ENCODE measurements around the gene TMCC3.

The TMCC3 gene

DNA sequence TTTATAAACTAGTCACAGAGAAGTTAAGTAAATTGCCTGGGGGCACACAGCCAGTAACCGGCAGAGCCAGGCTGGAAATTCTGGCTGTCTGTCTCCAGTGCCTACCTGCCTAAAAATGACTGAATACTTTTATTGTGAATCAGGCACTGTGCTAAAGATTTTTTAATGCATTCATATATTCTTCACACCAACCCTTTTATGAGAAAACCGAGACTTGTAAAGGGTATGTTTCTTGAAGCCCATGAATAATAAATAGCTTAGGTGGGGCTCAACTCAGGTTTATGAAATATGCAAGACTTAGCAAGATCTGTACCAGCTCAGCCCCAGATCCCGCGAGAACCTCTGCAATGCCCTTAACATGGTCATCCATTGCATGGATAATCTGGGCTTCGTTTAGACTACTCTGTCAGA is 60.8 kb downstream of the TMCC3 start:
- Histone ChIP-seq H3K4me1 (ENCODE audit: insufficient read depth, low read length, severe bottlenecking) (no peaks in the 10 kb centered on the region), H3K9me3 (ENCODE audit: low read length) (no peaks in the 10 kb centered on the region), H3F3A (ENCODE audit: insufficient read depth, low read length) (no peaks in the 10 kb centered on the region), H3K4me2 (ENCODE audit: low read length) (no peak overlapping the region), H3K36me3 (ENCODE audit: insufficient read depth, low read length) (no peaks in the 10 kb centered on the region), H3K9me2 (ENCODE audit: low read depth, low read length) (no peaks in the 10 kb centered on the region), H3K27ac (ENCODE audit: low read depth, low read length, poor library complexity, severe bottlenecking) (no peak overlapping the region), H3K4me3 (ENCODE audit: low read depth, low read length, poor library complexity, severe bottlenecking) (no peak overlapping the region), H3K9ac (ENCODE audit: low read length) (no peak overlapping the region), H3K79me2 (ENCODE audit: insufficient read depth, low read length) (no peaks in the 10 kb centered on the region), H4K20me1 (ENCODE audit: insufficient read depth, low read length) (no peaks in the 10 kb centered on the region), H2AFZ (ENCODE audit: low read length) (no peak overlapping the region), H3K27me3 (ENCODE audit: insufficient read depth, low read length) (0 out of 2 replicates have a peak, but pooled peaks cover 4% of the 10 kb centered on the region)
- TF ChIP-seq EZH2 (IDR thresholded peaks at IDR 0.05; ENCODE audit: borderline replicate concordance, low read length), result no peak

DNA sequence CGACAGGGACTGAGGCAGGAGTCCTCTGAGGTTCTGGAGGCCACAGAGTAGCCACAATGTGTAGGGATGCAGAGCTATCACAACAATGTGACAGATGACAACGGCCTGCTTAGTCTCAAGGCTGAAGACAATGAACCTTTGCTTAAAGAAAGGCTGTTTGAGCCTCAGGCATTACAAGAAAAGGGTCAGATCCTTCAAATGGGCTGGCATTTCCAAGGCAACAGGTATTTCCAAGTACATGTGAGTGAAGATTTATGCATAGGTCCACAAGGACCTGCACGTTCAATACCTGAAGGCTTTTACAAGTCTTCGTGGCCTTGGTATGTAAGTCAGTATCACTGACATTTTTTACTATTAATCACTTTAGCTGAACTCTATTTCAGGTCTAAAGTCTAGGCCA is 62.0 kb downstream of the TMCC3 start:
- no peak overlapping the region for H2AFZ ChIP-seq (ENCODE audit: low read length)
- no peaks in the 10 kb centered on the region for H3K4me1 ChIP-seq (ENCODE audit: insufficient read depth, low read length, severe bottlenecking)
- no peak overlapping the region for H3K27ac ChIP-seq (ENCODE audit: low read depth, low read length, poor library complexity, severe bottlenecking)

DNA sequence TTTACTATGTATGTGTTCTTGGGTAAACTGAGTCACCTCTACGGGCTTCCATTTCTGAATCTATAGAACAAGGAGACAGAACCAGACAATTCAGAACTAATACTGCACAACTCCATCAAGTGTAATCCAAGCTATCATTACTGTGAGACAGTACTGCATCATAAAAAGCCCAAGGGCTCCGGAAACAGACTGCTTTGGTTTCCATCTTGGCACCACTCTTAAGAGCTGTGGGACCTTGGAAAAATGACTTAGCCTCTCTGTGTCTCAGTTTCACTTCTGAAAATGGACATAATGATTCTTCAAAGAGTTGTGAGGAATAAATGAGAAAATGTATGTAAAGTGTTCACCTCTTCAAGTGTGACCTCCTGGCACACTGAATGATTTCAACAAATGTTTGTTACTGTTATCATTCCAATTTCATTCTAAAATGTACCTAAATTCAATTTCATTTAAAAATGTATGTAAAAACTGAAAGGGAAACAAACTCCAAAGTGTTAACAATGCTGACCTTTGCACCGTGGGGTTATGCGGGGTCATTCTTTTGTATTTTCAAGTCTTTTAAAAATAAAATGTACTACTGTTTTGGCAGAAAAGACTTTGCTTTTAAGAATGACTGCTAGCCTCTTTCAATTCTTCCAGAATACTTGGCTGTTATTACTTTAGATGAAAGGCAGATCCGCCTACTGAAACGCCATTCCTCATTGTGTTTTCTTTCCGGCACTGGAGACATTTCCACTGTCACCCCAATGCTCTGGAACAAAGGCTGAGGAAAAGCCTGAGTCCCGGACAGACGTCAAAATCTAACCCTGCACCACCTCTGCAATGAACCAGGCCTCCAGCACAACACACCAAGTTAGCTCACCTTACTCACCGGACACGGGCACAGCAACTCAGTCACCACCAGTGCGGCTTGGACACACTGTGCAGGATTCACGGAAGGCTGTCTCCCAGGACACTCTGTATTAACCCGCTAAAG is 62.8 kb downstream of the TMCC3 start:
- Histone ChIP-seq H4K20me1 (ENCODE audit: insufficient read depth, low read length) (no peaks in the 10 kb centered on the region), H3K4me1 (ENCODE audit: insufficient read depth, low read length, severe bottlenecking) (no peaks in the 10 kb centered on the region), H3K9me3 (ENCODE audit: low read length) (no peaks in the 10 kb centered on the region), H3K4me2 (ENCODE audit: low read length) (no peak overlapping the region), H3K27me3 (ENCODE audit: insufficient read depth, low read length) (0 out of 2 replicates have a peak, but pooled peaks cover 4% of the 10 kb centered on the region), H3K9me2 (ENCODE audit: low read depth, low read length) (no peaks in the 10 kb centered on the region), H3K4me3 (ENCODE audit: low read depth, low read length, poor library complexity, severe bottlenecking) (no peak overlapping the region), H3K27ac (ENCODE audit: low read depth, low read length, poor library complexity, severe bottlenecking) (no peak overlapping the region), H2AFZ (ENCODE audit: low read length) (no peak overlapping the region), H3K79me2 (ENCODE audit: insufficient read depth, low read length) (no peaks in the 10 kb centered on the region), H3K36me3 (ENCODE audit: insufficient read depth, low read length) (no peaks in the 10 kb centered on the region), H3K9ac (ENCODE audit: low read length) (no peak overlapping the region), H3F3A (ENCODE audit: insufficient read depth, low read length) (no peaks in the 10 kb centered on the region)
- TF ChIP-seq, protein P1, sequence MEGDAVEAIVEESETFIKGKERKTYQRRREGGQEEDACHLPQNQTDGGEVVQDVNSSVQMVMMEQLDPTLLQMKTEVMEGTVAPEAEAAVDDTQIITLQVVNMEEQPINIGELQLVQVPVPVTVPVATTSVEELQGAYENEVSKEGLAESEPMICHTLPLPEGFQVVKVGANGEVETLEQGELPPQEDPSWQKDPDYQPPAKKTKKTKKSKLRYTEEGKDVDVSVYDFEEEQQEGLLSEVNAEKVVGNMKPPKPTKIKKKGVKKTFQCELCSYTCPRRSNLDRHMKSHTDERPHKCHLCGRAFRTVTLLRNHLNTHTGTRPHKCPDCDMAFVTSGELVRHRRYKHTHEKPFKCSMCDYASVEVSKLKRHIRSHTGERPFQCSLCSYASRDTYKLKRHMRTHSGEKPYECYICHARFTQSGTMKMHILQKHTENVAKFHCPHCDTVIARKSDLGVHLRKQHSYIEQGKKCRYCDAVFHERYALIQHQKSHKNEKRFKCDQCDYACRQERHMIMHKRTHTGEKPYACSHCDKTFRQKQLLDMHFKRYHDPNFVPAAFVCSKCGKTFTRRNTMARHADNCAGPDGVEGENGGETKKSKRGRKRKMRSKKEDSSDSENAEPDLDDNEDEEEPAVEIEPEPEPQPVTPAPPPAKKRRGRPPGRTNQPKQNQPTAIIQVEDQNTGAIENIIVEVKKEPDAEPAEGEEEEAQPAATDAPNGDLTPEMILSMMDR (IDR thresholded peaks at IDR 0.05; ENCODE audit: low read length), result no peak
- TF ChIP-seq EZH2 (IDR thresholded peaks at IDR 0.05; ENCODE audit: borderline replicate concordance, low read length), result no peak

More for the DNA sequence above, 62.0 kb downstream of the TMCC3 start:
- Histone ChIP-seq H3K4me3 (ENCODE audit: low read depth, low read length, poor library complexity, severe bottlenecking) (no peak overlapping the region), H3F3A (ENCODE audit: insufficient read depth, low read length) (no peaks in the 10 kb centered on the region), H3K4me2 (ENCODE audit: low read length) (no peak overlapping the region), H3K27me3 (ENCODE audit: insufficient read depth, low read length) (0 out of 2 replicates have a peak, but pooled peaks cover 4% of the 10 kb centered on the region), H4K20me1 (ENCODE audit: insufficient read depth, low read length) (no peaks in the 10 kb centered on the region), H3K9me2 (ENCODE audit: low read depth, low read length) (no peaks in the 10 kb centered on the region), H3K79me2 (ENCODE audit: insufficient read depth, low read length) (no peaks in the 10 kb centered on the region), H3K9ac (ENCODE audit: low read length) (no peak overlapping the region), H3K9me3 (ENCODE audit: low read length) (no peaks in the 10 kb centered on the region), H3K36me3 (ENCODE audit: insufficient read depth, low read length) (no peaks in the 10 kb centered on the region)
- TF ChIP-seq, protein P1 (IDR thresholded peaks at IDR 0.05; ENCODE audit: low read length), result no peak
- TF ChIP-seq EZH2 (IDR thresholded peaks at IDR 0.05; ENCODE audit: borderline replicate concordance, low read length), result no peak

Data from OCI-LY1 (cell line).